Stimulated activated naive CD8-positive, alpha-beta T cell treated with anti-CD3 and anti-CD28 coated beads, Interleukin-15, amount 100 ng/mL, for 72 hours (primary cell): ENCODE data around the gene PDE9A.
A peak's percentile ranks its signal among the peaks of the same experiment; 100 is the strongest.

ENCODE experiments used
- ATAC-seq: fragments of 150-1000 bp; cut with Tn5 transposase; 2 replicates; pipeline ENCODE4 v1.10.0; 2021; ENCODE audit warnings: mild to moderate bottlenecking, moderate library complexity
- DNase-seq, 2 donors: peaks; one replicate each; pipeline ENCODE4 v3.0.0; 2021 to 2022
- H3K27ac Mint-ChIP-seq, 2 donors: one replicate each; pipeline ENCODE4 v1.8.0; 2022; ENCODE audit warnings: mild to moderate bottlenecking in 2 of 2, mixed read lengths in 2 of 2, moderate library complexity in 2 of 2
- H3K27me3 Mint-ChIP-seq: one replicate; pipeline ENCODE4 v1.8.0; 2022; ENCODE audit warnings: mixed read lengths
- H3K4me1 Mint-ChIP-seq: one replicate; pipeline ENCODE4 v1.8.0; 2022; ENCODE audit warnings: mild to moderate bottlenecking, mixed read lengths
- H3K4me3 Mint-ChIP-seq, 2 donors: one replicate each; pipeline ENCODE4 v1.8.0; 2022; ENCODE audit warnings: mild to moderate bottlenecking in 2 of 2, mixed read lengths in 2 of 2, moderate library complexity in 1 of 2
- H3K9me3 Mint-ChIP-seq, 2 donors: one replicate each; pipeline ENCODE4 v1.8.0; 2022; ENCODE audit warnings: mixed read lengths in 2 of 2

The PDE9A gene

DNA sequence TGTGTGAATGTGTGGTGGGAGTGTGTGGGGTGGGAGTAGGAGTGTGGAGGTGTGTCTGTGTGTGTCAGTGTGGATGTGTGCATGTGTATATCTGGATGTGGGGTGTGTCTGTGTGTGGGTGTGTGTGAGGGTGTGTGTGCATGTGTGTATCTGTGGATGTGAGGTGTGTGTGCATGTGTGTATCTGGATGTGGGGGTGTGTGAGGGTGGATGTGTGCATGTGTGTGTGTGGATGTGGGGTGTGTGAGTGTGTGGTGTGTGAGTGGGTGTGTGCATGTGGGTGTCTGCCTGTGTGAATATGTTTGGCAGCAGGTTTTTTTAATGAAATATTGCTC lies 106.1 kb downstream of the PDE9A start:
- no peaks in the 10 kb centered on the region for H3K4me1 Mint-ChIP-seq
- no peaks in the 10 kb centered on the region for H3K9me3 Mint-ChIP-seq
- no peak overlapping the region for H3K27ac Mint-ChIP-seq
- no peak for DNase-seq
- no peaks in the 10 kb centered on the region for H3K27me3 Mint-ChIP-seq
- no peak for ATAC-seq
- H3K4me3 Mint-ChIP-seq: no peak overlapping the region

DNA sequence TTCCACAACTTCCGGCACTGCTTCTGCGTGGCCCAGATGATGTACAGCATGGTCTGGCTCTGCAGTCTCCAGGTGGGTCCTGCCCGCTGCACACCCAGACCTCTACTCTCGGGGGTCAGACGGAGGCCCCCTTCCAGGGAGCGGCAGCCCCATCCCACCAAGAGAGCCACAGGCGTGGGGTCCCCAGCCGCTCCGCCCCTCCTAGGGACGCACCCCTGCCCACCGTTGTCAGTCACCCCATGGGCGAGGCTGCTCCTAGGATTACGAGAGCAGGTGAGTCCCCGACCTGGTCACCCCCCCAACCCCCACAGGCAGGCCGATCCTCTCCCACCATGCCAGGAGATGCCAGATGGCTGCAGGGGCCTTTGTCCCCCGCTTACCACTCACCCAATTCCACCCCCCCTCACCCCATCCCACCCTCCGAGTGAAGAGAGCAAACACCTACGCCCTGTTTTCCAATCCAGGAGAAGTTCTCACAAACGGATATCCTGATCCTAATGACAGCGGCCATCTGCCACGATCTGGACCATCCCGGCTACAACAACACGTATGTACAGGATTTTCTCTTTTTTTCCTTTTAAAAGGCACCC lies 107.0 kb downstream of the PDE9A start:
- H3K4me3 Mint-ChIP-seq: no peak overlapping the region
- H3K4me1 Mint-ChIP-seq: no peaks in the 10 kb centered on the region
- ATAC-seq: peak; percentile 37
- no peaks in the 10 kb centered on the region for H3K27me3 Mint-ChIP-seq
- no peak overlapping the region for H3K27ac Mint-ChIP-seq
- DNase-seq: no peak
- H3K9me3 Mint-ChIP-seq: no peaks in the 10 kb centered on the region

DNA sequence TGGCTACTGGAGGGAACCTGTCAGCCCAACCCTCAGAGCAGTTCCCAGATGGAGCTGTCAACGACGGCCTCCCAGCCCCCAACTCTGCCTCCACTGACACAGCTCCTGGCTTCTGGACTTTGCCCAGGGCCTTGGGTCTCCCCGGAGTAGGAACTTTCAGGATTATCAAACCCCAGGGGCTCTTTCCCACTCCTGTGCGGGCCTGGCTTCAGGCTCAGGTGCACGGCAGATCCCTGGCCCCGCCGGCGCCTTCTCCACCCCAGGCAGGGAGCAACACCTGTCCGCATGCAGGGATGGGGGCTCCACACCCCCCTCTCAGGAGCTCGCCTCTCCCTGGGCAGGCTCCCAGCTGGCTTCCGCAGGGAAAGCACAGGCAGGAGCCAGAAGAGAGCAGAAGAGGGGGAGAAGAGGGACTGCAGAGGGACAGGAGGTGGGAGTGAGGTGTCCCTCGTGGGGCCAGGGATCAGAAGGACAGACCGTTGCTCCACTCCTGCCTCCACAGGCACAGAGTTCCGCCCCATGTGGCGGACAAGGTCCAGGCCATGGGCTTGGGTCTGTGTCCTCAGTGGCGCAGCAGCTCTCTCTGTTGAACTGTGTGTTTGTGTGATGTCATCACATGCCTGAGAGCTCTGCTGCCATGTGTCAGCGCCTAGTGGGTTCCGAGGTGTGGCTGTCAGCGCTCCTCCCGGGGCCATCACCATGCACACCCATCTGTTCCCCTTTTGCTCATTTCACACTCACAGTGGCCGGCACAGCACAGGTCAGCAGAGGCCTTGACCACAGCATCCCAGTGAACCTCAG lies 107.7 kb downstream of the PDE9A start:
- Mint-ChIP-seq H3K27me3 (no peaks in the 10 kb centered on the region), H3K4me1 (no peaks in the 10 kb centered on the region), H3K9me3 (no peaks in the 10 kb centered on the region), H3K4me3 (no peak overlapping the region), H3K27ac (peak overlapping the region in 1 of 2 donors; percentile 29)
- ATAC-seq (no peak), DNase-seq (no peak)

DNA sequence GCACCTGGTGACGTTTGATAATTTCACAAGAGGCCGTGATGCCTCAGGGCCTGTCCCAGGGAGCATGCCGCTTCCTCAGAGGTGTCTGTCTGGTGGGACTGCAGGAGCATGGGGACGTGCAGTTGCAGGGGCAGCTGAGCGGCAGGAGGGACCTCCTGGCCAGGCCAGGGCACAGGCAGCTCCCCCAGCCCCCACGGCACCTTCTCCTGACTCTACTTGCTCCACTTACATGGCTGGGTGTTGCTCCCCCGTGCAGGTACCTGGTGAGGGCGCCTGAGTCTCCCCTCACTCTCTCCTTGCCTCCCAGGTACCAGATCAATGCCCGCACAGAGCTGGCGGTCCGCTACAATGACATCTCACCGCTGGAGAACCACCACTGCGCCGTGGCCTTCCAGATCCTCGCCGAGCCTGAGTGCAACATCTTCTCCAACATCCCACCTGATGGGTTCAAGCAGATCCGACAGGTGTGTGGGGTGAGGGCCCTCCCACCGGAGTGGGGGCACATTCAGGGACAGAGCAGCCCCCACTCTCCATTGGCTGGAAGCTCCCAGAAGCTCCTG lies 108.4 kb downstream of the PDE9A start:
- Mint-ChIP-seq H3K4me1 (no peaks in the 10 kb centered on the region), H3K27me3 (no peaks in the 10 kb centered on the region), H3K4me3 (no peak overlapping the region), H3K27ac (peak overlapping the region in 1 of 2 donors; percentile 68), H3K9me3 (no peaks in the 10 kb centered on the region)
- no peak for DNase-seq
- ATAC-seq: no peak

DNA sequence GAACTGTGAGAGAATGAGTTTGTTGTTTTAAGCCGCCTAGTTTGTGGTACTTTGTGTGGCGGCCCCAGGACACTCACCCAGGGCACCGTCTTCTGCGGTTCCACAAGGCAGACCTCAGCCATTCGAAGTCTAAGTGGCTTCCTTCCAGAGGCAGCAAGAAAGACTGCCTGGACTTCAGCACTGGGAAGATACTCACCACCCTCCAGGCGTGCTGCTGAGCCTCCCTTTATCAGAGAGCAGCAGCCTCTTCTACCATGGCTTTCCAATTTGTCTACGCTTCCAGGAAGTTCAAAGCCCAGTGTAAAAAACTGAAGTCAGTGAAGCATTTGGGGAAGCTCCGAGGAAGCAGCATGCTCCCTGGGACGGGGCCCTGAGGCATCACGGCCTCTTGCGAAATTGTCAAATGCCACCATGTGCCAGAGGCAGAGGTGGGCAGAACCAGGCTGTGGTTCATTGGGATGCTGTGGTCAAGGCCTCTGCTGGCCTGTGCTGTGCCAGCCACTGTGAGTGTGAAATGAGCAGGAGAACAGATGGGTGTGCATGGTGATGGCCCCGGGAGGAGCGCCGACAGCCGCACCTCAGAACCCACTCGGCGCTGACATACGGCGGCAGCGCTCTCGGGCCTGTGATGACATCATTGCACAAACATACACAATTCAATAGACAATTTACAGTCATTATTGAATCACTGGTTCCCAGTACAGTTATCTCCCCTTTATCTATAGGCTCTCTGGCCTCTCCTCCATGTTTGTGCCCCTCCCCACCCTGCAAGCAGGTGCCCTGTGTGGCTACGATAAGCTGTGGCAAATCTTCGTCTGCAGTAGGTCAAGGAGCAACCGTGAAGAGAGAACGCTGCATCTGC lies 110.4 kb downstream of the PDE9A start:
- ATAC-seq (no peak), DNase-seq (no peak)
- H3K9me3 Mint-ChIP-seq: no peaks in the 10 kb centered on the region
- no peaks in the 10 kb centered on the region for H3K4me1 Mint-ChIP-seq
- H3K4me3 Mint-ChIP-seq: no peak overlapping the region
- no peak overlapping the region for H3K27ac Mint-ChIP-seq
- H3K27me3 Mint-ChIP-seq: no peaks in the 10 kb centered on the region

DNA sequence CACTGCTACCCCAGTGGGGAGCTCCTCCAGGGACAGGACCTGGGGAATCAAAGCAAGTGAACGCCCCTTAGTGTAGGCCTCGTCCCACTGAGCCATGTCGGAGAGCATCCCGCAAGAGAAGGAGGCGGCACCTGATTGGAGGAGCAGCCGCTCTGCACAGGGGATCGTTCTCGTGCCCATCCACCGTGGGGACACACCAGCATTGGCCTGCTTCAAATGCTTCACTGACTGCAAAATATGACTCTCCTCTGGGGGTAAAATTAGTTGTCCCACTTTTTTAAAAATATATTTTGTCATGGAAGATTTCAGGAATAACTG lies 111.0 kb downstream of the PDE9A start:
- no peak for DNase-seq
- Mint-ChIP-seq H3K9me3 (no peaks in the 10 kb centered on the region), H3K4me3 (no peak overlapping the region), H3K4me1 (no peaks in the 10 kb centered on the region), H3K27me3 (no peaks in the 10 kb centered on the region), H3K27ac (no peak overlapping the region)
- ATAC-seq: no peak

DNA sequence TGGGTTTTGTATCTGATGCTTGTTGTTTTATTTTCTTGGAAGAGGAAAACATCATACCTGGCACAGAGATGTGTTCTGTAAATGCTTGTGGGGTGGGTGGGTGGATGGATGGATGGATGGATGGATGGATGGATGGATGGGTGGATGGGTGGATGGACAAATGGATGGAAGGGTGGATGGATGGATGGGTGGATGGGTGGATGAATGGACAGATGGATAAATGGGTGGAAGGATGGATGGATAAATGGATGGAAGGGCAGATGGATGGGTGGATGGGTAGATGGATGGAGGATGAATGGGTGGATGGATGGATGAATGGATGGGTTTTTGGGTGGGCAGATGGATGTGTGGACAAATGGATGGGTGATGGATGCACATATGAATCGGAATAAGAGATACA lies 111.5 kb downstream of the PDE9A start:
- no peak for DNase-seq
- H3K4me3 Mint-ChIP-seq: no peak overlapping the region
- H3K27ac Mint-ChIP-seq: no peak overlapping the region
- no peaks in the 10 kb centered on the region for H3K27me3 Mint-ChIP-seq
- H3K4me1 Mint-ChIP-seq: no peaks in the 10 kb centered on the region
- ATAC-seq: no peak
- no peaks in the 10 kb centered on the region for H3K9me3 Mint-ChIP-seq

DNA sequence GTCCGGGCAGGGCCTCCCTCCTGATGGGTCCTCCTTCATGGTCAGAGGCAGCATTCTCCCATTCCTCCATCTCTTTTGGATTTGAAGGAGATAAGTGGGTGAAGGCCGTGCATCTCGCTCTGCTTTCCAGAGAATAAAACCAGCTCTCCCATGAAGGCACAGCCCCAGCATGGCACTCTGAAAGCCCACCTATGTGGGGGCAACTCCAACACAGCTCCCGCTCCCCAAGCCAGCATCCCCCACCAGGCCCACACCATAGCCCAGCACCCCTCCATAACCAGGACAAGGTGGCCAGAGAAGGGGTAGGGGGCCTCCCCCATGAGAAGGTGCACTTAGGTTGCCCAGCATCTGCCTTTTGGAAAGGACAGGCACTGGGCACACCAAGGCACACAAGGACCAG lies 112.2 kb downstream of the PDE9A start:
- Mint-ChIP-seq H3K27me3 (no peaks in the 10 kb centered on the region), H3K4me1 (no peaks in the 10 kb centered on the region), H3K4me3 (no peak overlapping the region), H3K27ac (peak overlapping the region; percentile 9 to 42), H3K9me3 (no peaks in the 10 kb centered on the region)
- ATAC-seq: no peak
- DNase-seq: no peak

DNA sequence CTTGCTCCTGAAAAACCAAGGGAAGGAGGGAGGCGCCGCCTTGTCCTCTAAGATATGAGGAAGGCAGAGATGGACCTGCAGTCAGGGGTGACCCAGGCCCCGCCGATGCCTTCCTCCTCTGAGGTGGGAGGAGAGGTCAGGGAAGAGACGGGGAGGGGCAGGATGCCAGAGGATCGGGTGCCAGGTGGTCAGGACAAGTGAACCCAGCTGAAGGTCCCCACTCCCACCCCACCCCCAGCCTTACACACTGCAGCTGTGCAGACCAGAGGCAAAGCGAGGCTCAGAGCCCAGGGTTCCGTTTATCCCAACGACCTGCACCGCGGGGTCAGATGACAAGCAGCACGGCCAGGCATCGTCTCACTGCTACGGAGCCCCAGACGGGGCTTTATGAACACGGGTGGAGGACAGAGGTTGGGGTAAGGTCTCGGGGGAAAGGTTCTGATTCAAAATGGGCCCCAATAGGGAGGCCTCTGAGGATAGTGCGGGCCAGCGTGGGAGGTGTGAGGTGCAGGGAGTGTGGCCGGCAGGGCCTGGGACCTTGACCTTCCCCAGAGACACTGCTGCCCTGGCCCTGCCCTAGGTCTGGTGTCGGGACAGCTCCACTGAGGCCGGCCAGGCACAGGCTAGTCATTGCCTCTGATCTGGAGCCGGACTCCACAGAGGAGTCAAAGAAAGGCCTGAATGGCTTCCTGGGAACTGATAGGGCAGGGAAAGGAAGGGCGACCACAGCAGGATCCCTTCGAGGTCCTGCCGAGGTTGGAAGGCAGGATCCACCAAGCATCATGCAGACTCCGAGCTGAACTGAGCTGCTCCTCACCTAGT lies 113.5 kb downstream of the PDE9A start:
- H3K4me1 Mint-ChIP-seq: no peaks in the 10 kb centered on the region
- no peak overlapping the region for H3K4me3 Mint-ChIP-seq
- H3K27me3 Mint-ChIP-seq: no peaks in the 10 kb centered on the region
- H3K27ac Mint-ChIP-seq: peak overlapping the region; percentile 61 to 84
- ATAC-seq (no peak), DNase-seq (no peak)
- no peaks in the 10 kb centered on the region for H3K9me3 Mint-ChIP-seq

DNA sequence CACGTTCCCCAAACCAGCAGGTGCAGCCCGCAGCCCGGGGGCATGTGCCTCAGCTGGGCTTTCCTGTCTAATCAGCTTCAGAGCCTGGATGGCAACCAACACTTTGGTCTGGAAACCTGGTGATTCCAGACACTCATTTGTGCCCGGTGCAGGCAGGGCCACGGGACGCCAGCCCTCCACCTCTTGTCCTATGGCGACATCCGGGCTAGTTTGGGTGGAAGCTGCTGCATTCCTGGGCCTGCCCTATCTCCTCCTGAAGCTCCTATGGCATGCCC lies 114.1 kb downstream of the PDE9A start:
- no peaks in the 10 kb centered on the region for H3K27me3 Mint-ChIP-seq
- H3K9me3 Mint-ChIP-seq: no peaks in the 10 kb centered on the region
- no peak overlapping the region for H3K27ac Mint-ChIP-seq
- no peak for DNase-seq
- H3K4me1 Mint-ChIP-seq: no peaks in the 10 kb centered on the region
- ATAC-seq: no peak
- no peak overlapping the region for H3K4me3 Mint-ChIP-seq

DNA sequence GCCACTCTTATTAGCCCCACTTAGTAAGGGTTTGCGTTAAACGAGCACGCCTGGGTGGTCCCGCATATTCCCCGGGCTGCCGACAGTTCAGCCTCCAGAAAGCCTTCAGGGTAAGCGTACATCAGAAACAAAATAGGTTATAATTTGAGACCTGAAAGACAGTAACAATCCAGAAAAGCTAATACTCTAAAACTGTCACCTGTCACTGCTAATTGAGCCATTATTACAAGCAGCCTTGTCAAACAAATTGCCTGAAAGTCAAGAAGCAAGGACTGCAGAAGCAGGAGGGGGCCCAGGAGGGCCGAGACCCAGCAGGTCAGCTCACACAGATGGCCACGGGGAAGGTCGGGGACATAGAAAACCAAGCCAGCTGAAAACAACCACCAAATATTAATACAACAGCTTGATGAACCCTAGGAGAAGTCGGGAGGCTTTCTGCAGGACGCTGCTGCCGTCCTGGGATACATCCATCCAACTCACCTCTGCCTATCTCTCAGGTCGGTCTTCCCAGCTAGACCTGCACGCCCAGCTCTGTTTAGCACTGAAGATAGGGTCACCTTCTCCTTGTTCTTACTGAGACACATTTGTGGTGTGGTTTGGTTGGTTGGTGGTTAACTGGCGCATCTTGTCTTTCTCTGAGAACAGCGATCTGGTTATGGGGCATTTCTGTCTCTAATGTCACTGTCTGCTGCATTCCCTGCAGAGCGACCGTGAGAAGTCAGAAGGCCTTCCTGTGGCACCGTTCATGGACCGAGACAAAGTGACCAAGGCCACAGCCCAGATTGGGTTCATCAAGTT lies 115.1 kb downstream of the PDE9A start:
- H3K27me3 Mint-ChIP-seq: no peaks in the 10 kb centered on the region
- no peak overlapping the region for H3K27ac Mint-ChIP-seq
- H3K4me3 Mint-ChIP-seq: no peak overlapping the region
- DNase-seq (no peak), ATAC-seq (no peak)
- no peaks in the 10 kb centered on the region for H3K9me3 Mint-ChIP-seq
- no peaks in the 10 kb centered on the region for H3K4me1 Mint-ChIP-seq

DNA sequence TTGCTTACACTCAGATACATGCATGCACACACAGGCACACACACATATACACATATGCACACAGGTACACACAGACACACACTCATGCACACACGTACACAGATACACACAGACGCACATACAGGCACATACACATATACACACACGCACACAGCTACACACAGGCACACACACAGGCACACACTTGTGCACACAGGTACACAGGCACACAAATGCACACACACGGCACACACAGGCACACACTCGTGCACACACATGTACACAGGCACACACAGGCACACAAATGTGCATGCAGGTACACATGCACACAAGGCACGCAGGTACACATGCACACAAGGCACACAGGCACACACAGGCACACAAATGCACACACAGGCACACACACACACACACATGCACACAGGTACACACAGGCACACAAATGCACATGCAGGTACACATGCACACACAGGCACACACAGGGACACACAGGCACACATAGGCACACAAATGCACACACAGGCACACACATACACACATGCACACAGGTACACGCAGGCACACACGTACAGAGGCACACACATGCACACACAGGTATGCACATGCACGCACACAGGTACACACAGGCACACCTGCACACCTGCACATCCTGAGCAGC lies 115.9 kb downstream of the PDE9A start:
- no peak overlapping the region for H3K4me3 Mint-ChIP-seq
- no peaks in the 10 kb centered on the region for H3K4me1 Mint-ChIP-seq
- DNase-seq (no peak), ATAC-seq (no peak)
- H3K27ac Mint-ChIP-seq: no peak overlapping the region
- no peaks in the 10 kb centered on the region for H3K9me3 Mint-ChIP-seq
- no peaks in the 10 kb centered on the region for H3K27me3 Mint-ChIP-seq

DNA sequence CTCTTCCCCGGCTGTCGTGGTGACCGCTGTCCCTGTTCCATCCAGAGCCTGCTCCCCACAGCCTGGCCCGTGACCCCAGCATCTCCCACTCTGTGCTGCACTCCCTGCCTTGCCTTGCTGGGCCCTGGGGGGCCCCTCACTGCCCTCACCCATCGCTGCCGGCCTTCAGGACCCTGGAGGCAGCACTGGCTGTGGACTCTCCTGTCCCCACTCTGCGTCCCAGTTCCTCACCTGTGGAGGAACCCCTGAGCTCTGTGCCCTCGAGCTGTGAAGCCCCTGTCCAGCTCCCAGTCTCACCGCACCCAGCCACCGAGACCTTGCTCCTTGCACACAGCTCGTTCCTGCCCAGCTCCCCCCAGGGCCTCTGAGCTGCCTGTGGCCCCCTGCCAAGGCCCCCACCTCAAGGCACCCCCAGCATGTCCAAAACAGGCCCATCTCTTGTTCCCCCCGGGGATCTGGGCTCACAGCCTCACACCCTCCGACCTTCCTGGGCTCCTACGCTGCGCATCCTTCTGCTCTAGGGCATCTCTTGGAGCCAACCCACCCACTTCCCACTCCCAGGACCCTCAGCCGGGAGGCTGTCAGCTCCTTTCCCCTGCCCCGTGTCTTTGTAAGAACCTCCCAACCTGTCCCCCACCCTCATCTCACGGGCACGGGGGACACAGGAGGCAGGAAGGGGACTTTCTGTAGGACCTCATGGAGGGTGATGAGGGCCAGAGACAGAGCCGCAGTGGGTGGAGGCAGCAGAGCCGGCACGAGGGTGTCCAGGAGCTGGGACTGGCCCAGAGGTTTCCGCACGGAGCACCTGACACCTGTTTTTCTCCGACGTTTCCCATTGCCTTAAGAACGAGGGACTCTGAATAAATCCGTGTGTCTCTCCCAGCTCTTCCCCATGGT lies 116.6 kb downstream of the PDE9A start:
- no peak overlapping the region for H3K4me3 Mint-ChIP-seq
- H3K4me1 Mint-ChIP-seq: no peaks in the 10 kb centered on the region
- no peak overlapping the region for H3K27ac Mint-ChIP-seq
- H3K27me3 Mint-ChIP-seq: no peaks in the 10 kb centered on the region
- no peaks in the 10 kb centered on the region for H3K9me3 Mint-ChIP-seq
- ATAC-seq: peak; percentile 20
- no peak for DNase-seq
